Astrocyte (in vitro differentiated cells and primary cell): ENCODE measurements around the gene TIMM22. TPM values are rescaled to one million over a fixed set of nuclear protein-coding genes. Genes with fewer than 3 reads are reported as not detected.
"Not testable (repeated sequence)": the region's sequence is repeated elsewhere in the genome, so short reads cannot be mapped to it uniquely, and the experiment has no call there.

Source experiments
- DNase-seq: peaks from one replicate; pipeline ENCODE4 v3.0.0-alpha.2; 2010; ENCODE audit warnings: low read depth
- FAIRE-seq: peaks from 2 replicates; lab custom pipeline; 2011; peaks lifted over from hg19 to GRCh38; lab: Jason Lieb, UNC
- H2AFZ ChIP-seq: 2 replicates; pipeline ENCODE4 v1.6.0; 2012; ENCODE audit warnings: low read depth, low read length, inconsistent platforms
- H3K27ac ChIP-seq: 2 replicates; pipeline ENCODE4 v1.5.1; 2011; ENCODE audit warnings: low read depth, low read length, inconsistent platforms
- H3K27me3 ChIP-seq: 2 replicates; pipeline ENCODE4 v1.6.0; 2011; ENCODE audit warnings: low read length, inconsistent platforms; ENCODE audit not compliant: insufficient read depth
- H3K36me3 ChIP-seq: 2 replicates; pipeline ENCODE4 v1.5.1; 2011; ENCODE audit warnings: low read length, inconsistent platforms; ENCODE audit not compliant: insufficient read depth
- H3K4me1 ChIP-seq: 2 replicates; pipeline ENCODE4 v1.5.1; 2011; ENCODE audit warnings: low read length, inconsistent platforms; ENCODE audit not compliant: insufficient read depth
- H3K4me2 ChIP-seq: 2 replicates; pipeline ENCODE4 v1.6.0; 2012; ENCODE audit warnings: low read length, inconsistent platforms
- H3K4me3 ChIP-seq: 2 replicates; pipeline ENCODE4 v1.5.1; 2011; ENCODE audit warnings: low read depth, mild to moderate bottlenecking, low read length, inconsistent platforms; ENCODE audit not compliant: insufficient read depth
- H3K79me2 ChIP-seq: 2 replicates; pipeline ENCODE4 v1.6.0; 2012; ENCODE audit warnings: mild to moderate bottlenecking, low read length, inconsistent platforms; ENCODE audit not compliant: insufficient read depth
- H3K9ac ChIP-seq: 2 replicates; pipeline ENCODE4 v1.6.0; 2012; ENCODE audit warnings: mild to moderate bottlenecking, low read length, inconsistent platforms
- H3K9me3 ChIP-seq: 2 replicates; pipeline ENCODE4 v1.5.1; 2012; ENCODE audit warnings: low read depth, mild to moderate bottlenecking, low read length, inconsistent platforms; ENCODE audit not compliant: insufficient read depth
- H4K20me1 ChIP-seq: 2 replicates; pipeline ENCODE4 v1.6.0; 2012; ENCODE audit warnings: low read length, inconsistent platforms; ENCODE audit not compliant: insufficient read depth
- H3K27ac Mint-ChIP-seq: one replicate; pipeline ENCODE4 v1.8.0; 2021; ENCODE audit warnings: mild to moderate bottlenecking, mixed read lengths; ENCODE audit not compliant: unreplicated experiment
- H3K27me3 Mint-ChIP-seq: one replicate; pipeline ENCODE4 v1.8.0; 2021; ENCODE audit warnings: low read depth, mixed read lengths; ENCODE audit not compliant: unreplicated experiment
- H3K36me3 Mint-ChIP-seq: one replicate; pipeline ENCODE4 v1.8.0; 2021; ENCODE audit warnings: low read depth, mixed read lengths; ENCODE audit not compliant: unreplicated experiment
- H3K4me1 Mint-ChIP-seq: one replicate; pipeline ENCODE4 v1.8.0; 2021; ENCODE audit warnings: low read depth, mixed read lengths; ENCODE audit not compliant: unreplicated experiment
- H3K4me3 Mint-ChIP-seq: one replicate; pipeline ENCODE4 v1.8.0; 2021; ENCODE audit warnings: mild to moderate bottlenecking, moderate library complexity, mixed read lengths; ENCODE audit not compliant: unreplicated experiment
- H3K9me3 Mint-ChIP-seq: one replicate; pipeline ENCODE4 v1.8.0; 2021; ENCODE audit warnings: mild to moderate bottlenecking, mixed read lengths; ENCODE audit not compliant: unreplicated experiment
- EZH2 ChIP-seq: IDR thresholded peaks from 2 replicates; pipeline ENCODE4 v1.6.1; 2012; ENCODE audit warnings: mild to moderate bottlenecking, low read length, inconsistent platforms; ENCODE audit not compliant: insufficient read depth
- total RNA-seq: library from RNA; stranded (reverse); gene quantifications from 2 replicates; pipeline ENCODE4 v1.2.1, GENCODE V29; 2021
- TF ChIP-seq, protein P1 (sequence below): IDR thresholded peaks from 2 replicates; pipeline ENCODE4 v1.5.1; 2011; ENCODE audit warnings: low read depth, mild to moderate bottlenecking, inconsistent platforms, low read length, moderate library complexity; ENCODE audit not compliant: insufficient read depth

Gene TIMM22
- total RNA-seq, 1 donor from 2014 or later = 20.0 TPM

DNA sequence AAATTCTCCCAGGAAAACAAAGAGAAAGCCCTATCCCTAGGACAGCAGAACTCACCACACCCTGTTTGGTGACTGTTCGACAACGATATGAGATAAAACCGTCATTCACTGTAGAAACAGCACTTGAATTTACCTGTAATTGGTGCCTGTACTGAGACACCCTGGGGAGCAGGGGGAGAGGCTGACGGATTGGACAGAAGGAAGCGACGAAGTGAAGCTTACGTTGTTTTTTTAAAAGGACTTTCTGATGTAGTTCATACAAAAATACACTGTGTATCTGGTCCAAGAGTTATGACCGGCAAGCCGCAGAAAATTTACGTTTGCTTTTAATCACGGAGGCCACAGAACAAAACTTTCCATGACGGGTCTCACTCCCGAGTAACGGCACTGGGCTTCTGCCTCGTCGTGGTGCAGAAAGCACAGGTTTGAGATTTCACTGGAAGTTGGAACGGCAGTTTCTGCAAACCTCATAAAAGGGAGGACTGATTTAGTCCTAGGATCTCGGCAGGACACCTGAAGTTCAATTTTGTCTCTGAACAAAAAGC is 27.0 kb upstream of the TIMM22 start:
- H3K4me3 ChIP-seq = peak overlapping the region; percentile 15
- no peak overlapping the region for H3K27ac ChIP-seq
- peaks cover 94% of the 10 kb centered on the region for H4K20me1 ChIP-seq
- Mint-ChIP-seq H3K4me3 (no peak overlapping the region), H3K4me1 (peaks cover 26% of the 10 kb centered on the region), H3K27me3 (no peaks in the 10 kb centered on the region), H3K36me3 (peaks cover 16% of the 10 kb centered on the region), H3K9me3 (no peaks in the 10 kb centered on the region), H3K27ac (no peak overlapping the region)
- no peak for TF ChIP-seq EZH2
- TF ChIP-seq, protein P1, sequence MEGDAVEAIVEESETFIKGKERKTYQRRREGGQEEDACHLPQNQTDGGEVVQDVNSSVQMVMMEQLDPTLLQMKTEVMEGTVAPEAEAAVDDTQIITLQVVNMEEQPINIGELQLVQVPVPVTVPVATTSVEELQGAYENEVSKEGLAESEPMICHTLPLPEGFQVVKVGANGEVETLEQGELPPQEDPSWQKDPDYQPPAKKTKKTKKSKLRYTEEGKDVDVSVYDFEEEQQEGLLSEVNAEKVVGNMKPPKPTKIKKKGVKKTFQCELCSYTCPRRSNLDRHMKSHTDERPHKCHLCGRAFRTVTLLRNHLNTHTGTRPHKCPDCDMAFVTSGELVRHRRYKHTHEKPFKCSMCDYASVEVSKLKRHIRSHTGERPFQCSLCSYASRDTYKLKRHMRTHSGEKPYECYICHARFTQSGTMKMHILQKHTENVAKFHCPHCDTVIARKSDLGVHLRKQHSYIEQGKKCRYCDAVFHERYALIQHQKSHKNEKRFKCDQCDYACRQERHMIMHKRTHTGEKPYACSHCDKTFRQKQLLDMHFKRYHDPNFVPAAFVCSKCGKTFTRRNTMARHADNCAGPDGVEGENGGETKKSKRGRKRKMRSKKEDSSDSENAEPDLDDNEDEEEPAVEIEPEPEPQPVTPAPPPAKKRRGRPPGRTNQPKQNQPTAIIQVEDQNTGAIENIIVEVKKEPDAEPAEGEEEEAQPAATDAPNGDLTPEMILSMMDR = no peak
- H3K4me2 ChIP-seq = peak overlapping the region; percentile 66
- H3K9ac ChIP-seq = peak overlapping the region; percentile 36
- FAIRE-seq = no peak
- H3K4me1 ChIP-seq = peaks cover 12% of the 10 kb centered on the region
- no peaks in the 10 kb centered on the region for H3K9me3 ChIP-seq
- peaks cover 97% of the 10 kb centered on the region for H3K79me2 ChIP-seq
- DNase-seq = no peak
- no peak overlapping the region for H2AFZ ChIP-seq
- H3K27me3 ChIP-seq = no peaks in the 10 kb centered on the region
- H3K36me3 ChIP-seq = no peaks in the 10 kb centered on the region

DNA sequence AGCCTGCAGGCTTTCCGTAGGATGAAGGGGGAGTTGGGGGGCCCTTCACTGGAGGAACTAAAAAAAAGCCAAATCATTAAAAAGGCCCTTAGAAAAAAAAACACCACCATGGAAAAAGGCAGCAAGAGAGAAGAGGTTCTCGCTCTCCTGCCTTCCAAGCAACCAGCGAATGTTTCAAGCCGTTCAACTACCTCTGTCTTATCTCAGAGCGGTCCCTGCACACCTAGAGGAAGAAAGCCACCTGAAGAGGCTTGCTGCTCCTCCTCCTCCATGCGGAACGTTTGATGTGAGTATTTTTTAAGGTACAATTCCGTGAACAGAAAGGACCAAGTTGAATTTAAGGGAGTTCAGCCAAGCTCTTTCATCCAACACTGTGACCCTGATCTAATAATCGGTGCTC is 26.6 kb upstream of the TIMM22 start:
- no peak overlapping the region for H2AFZ ChIP-seq
- FAIRE-seq (no peak), DNase-seq (no peak)
- peaks cover 94% of the 10 kb centered on the region for H4K20me1 ChIP-seq
- no peaks in the 10 kb centered on the region for H3K9me3 ChIP-seq
- Mint-ChIP-seq H3K4me1 (peaks cover 28% of the 10 kb centered on the region), H3K36me3 (peaks cover 15% of the 10 kb centered on the region), H3K27me3 (no peaks in the 10 kb centered on the region), H3K9me3 (no peaks in the 10 kb centered on the region), H3K4me3 (no peak overlapping the region), H3K27ac (no peak overlapping the region)
- no peaks in the 10 kb centered on the region for H3K27me3 ChIP-seq
- no peak for TF ChIP-seq EZH2
- TF ChIP-seq, protein P1 = no peak
- H3K27ac ChIP-seq = no peak overlapping the region
- H3K36me3 ChIP-seq = no peaks in the 10 kb centered on the region
- peaks cover 97% of the 10 kb centered on the region for H3K79me2 ChIP-seq
- H3K4me1 ChIP-seq = peaks cover 11% of the 10 kb centered on the region
- H3K9ac ChIP-seq = peak overlapping the region; percentile 36
- H3K4me3 ChIP-seq = no peak overlapping the region
- H3K4me2 ChIP-seq = peak overlapping the region; percentile 66

GRCh38 chr17:971861-972260 is 25.1 kb upstream of the TIMM22 start:
- not testable (repeated sequence) for H3K27ac Mint-ChIP-seq, FAIRE-seq, H3K9me3 ChIP-seq, H3K27me3 Mint-ChIP-seq, H3K36me3 ChIP-seq, H3K27me3 ChIP-seq, H3K27ac ChIP-seq, H3K4me3 Mint-ChIP-seq, DNase-seq, H3K4me2 ChIP-seq, H2AFZ ChIP-seq, H3K4me3 ChIP-seq, H3K9ac ChIP-seq, H3K9me3 Mint-ChIP-seq
- Mint-ChIP-seq H3K36me3 (peaks cover 13% of the 10 kb centered on the region), H3K4me1 (peaks cover 37% of the 10 kb centered on the region)
- peaks cover 97% of the 10 kb centered on the region for H3K79me2 ChIP-seq
- peaks cover 93% of the 10 kb centered on the region for H4K20me1 ChIP-seq
- H3K4me1 ChIP-seq = peaks cover 12% of the 10 kb centered on the region
